T-helper 2 cell treated with Interferon-gamma antibody and Interleukin-4, amounts not matched to agents 5 μg/mL and 100 μg/mL, for 36 hours (primary cell): ENCODE data around the gene FGFBP3.

Experiments used
- DNase-seq: peaks from one replicate; pipeline ENCODE4 v3.0.0; 2021; ENCODE audit warnings: low spot score
- H3K27ac Mint-ChIP-seq: one replicate; pipeline ENCODE4 v1.8.0; 2021; ENCODE audit warnings: mild to moderate bottlenecking, mixed read lengths
- H3K27me3 Mint-ChIP-seq: one replicate; pipeline ENCODE4 v1.8.0; 2021; ENCODE audit warnings: low read depth, mixed read lengths
- H3K36me3 Mint-ChIP-seq: one replicate; pipeline ENCODE4 v1.8.0; 2021; ENCODE audit warnings: low read depth, mixed read lengths
- H3K4me1 Mint-ChIP-seq: one replicate; pipeline ENCODE4 v1.8.0; 2021; ENCODE audit warnings: low read depth, mixed read lengths
- H3K4me3 Mint-ChIP-seq: one replicate; pipeline ENCODE4 v1.8.0; 2022; ENCODE audit warnings: mild to moderate bottlenecking, moderate library complexity, mixed read lengths
- H3K9me3 Mint-ChIP-seq: one replicate; pipeline ENCODE4 v1.8.0; 2021; ENCODE audit warnings: mixed read lengths

Gene FGFBP3

GRCh38 chr10:91909117-91909677 lies at the start of gene FGFBP3:
Gene FGFBP3, minus strand, starts transcription at chr10:91909486. Its CDS starts 517 bp downstream, at chr10:91908969.
- Mint-ChIP-seq H3K4me3 (peak within 1 kb of the TSS; percentile 82), H3K36me3 (peaks cover 3% of the 10 kb centered on the region), H3K9me3 (no peaks in the 10 kb centered on the region), H3K4me1 (peaks cover 21% of the 10 kb centered on the region), H3K27me3 (peaks cover 13% of the 10 kb centered on the region), H3K27ac (peak within 1 kb of the TSS; percentile 78)
- DNase-seq, result peak; percentile 20

GRCh38 chr10:91957091-91957490 lies 47.8 kb upstream of the FGFBP3 start:
- H3K27ac Mint-ChIP-seq, result no peak overlapping the region
- H3K4me3 Mint-ChIP-seq, result no peak overlapping the region
- H3K27me3 Mint-ChIP-seq, result no peaks in the 10 kb centered on the region
- H3K4me1 Mint-ChIP-seq, result peaks cover 3% of the 10 kb centered on the region
- no peaks in the 10 kb centered on the region for H3K9me3 Mint-ChIP-seq
- DNase-seq, result no peak
- peaks cover 41% of the 10 kb centered on the region for H3K36me3 Mint-ChIP-seq

GRCh38 chr10:91955114-91955513 lies 45.8 kb upstream of the FGFBP3 start:
- peaks cover 43% of the 10 kb centered on the region for H3K36me3 Mint-ChIP-seq
- DNase-seq, result no peak
- no peak overlapping the region for H3K27ac Mint-ChIP-seq
- H3K27me3 Mint-ChIP-seq, result no peaks in the 10 kb centered on the region
- H3K9me3 Mint-ChIP-seq, result no peaks in the 10 kb centered on the region
- no peaks in the 10 kb centered on the region for H3K4me1 Mint-ChIP-seq
- no peak overlapping the region for H3K4me3 Mint-ChIP-seq

GRCh38 chr10:91953600-91954160 lies 44.4 kb upstream of the FGFBP3 start:
- H3K27ac Mint-ChIP-seq, result no peak overlapping the region
- H3K9me3 Mint-ChIP-seq, result no peaks in the 10 kb centered on the region
- no peak for DNase-seq
- no peak overlapping the region for H3K4me3 Mint-ChIP-seq
- H3K27me3 Mint-ChIP-seq, result no peaks in the 10 kb centered on the region
- no peaks in the 10 kb centered on the region for H3K4me1 Mint-ChIP-seq
- peaks cover 36% of the 10 kb centered on the region for H3K36me3 Mint-ChIP-seq

- peak overlapping the region; percentile 72 for H3K27ac Mint-ChIP-seq
- H3K4me3 Mint-ChIP-seq, result peak overlapping the region; percentile 39
- peak; percentile 47 for DNase-seq
- peaks cover 38% of the 10 kb centered on the region for H3K36me3 Mint-ChIP-seq
- H3K9me3 Mint-ChIP-seq, result no peaks in the 10 kb centered on the region
- H3K4me1 Mint-ChIP-seq, result peaks cover 15% of the 10 kb centered on the region
- no peaks in the 10 kb centered on the region for H3K27me3 Mint-ChIP-seq
Observed at GRCh38 chr10:91944880-91945630, 35.8 kb upstream of the FGFBP3 start.

DNA sequence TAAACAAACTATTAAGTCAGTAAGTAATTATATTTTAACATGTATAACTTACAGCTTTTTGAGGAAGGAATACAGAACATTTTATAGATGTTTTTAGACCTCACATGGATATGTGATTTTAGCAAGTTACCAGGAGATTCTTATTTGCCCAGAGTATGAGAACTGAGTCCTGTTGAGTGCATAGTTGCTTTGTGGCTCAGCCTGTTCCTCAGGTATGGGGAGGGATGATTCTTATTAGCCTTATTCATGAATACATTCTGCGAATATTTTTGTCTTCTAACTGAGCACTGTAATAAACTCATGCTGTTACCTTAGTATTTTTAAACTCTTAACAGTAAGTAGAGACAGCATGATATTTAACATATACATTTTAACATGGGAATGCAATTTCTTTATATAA lies 32.1 kb upstream of the FGFBP3 start:
- H3K4me1 Mint-ChIP-seq, result peaks cover 19% of the 10 kb centered on the region
- H3K36me3 Mint-ChIP-seq, result peaks cover 44% of the 10 kb centered on the region
- H3K27ac Mint-ChIP-seq, result no peak overlapping the region
- H3K4me3 Mint-ChIP-seq, result no peak overlapping the region
- H3K9me3 Mint-ChIP-seq, result no peaks in the 10 kb centered on the region
- H3K27me3 Mint-ChIP-seq, result no peaks in the 10 kb centered on the region
- no peak for DNase-seq

DNA sequence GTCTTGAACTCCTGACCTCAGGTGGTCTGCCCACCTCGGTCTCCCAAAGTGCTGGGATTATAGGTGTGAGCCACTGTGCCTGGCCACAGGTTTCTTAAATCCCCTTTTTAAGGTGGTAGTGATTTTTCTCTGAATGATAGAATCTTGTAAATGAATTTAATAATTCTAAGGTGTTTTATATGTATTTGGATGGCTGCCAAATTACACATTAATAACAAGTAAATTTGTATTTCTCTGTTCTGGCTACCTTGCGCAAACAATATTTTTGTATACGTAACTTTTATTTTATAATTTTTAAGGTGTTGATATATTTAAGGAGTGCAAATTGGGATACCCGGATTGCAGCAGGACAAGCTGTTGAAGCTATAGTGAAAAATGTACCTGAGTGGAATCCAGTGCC lies 30.4 kb upstream of the FGFBP3 start:
- Mint-ChIP-seq H3K27ac (no peak overlapping the region), H3K4me3 (no peak overlapping the region), H3K4me1 (peaks cover 11% of the 10 kb centered on the region), H3K36me3 (peaks cover 45% of the 10 kb centered on the region), H3K9me3 (no peaks in the 10 kb centered on the region), H3K27me3 (no peaks in the 10 kb centered on the region)
- DNase-seq, result no peak

- H3K4me3 Mint-ChIP-seq, result no peak overlapping the region
Observed at GRCh38 chr10:91935886-91936285, 26.6 kb upstream of the FGFBP3 start.

DNA sequence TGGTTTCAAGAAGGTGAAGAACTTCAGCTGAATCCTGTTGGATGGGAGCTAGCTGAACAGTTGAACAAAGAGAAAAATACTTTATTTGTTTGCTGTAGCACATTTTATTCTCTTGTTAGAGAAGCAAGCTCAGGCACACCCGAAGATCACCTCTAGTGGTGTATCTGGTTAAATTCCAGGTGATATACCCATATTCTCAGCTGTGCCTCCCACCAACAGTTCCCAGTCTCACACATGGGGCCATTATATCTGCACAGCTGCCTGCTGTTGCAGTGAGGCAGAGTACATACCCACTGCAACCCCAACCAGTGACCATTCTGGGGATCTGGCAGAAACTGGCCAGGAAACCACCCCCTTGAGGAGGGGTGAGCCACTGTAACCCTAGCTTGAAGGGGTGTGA lies 23.5 kb upstream of the FGFBP3 start:
- H3K27me3 Mint-ChIP-seq, result no peaks in the 10 kb centered on the region
- H3K4me3 Mint-ChIP-seq, result no peak overlapping the region
- H3K36me3 Mint-ChIP-seq, result peaks cover 46% of the 10 kb centered on the region
- H3K27ac Mint-ChIP-seq, result no peak overlapping the region
- H3K4me1 Mint-ChIP-seq, result peaks cover 18% of the 10 kb centered on the region
- H3K9me3 Mint-ChIP-seq, result no peaks in the 10 kb centered on the region
- no peak for DNase-seq

More at GRCh38 chr10:91935886-91936285, 26.6 kb upstream of the FGFBP3 start:
- Mint-ChIP-seq H3K36me3 (peaks cover 52% of the 10 kb centered on the region), H3K27ac (no peak overlapping the region), H3K9me3 (no peaks in the 10 kb centered on the region), H3K27me3 (no peaks in the 10 kb centered on the region), H3K4me1 (peaks cover 21% of the 10 kb centered on the region)
- DNase-seq, result no peak

DNA sequence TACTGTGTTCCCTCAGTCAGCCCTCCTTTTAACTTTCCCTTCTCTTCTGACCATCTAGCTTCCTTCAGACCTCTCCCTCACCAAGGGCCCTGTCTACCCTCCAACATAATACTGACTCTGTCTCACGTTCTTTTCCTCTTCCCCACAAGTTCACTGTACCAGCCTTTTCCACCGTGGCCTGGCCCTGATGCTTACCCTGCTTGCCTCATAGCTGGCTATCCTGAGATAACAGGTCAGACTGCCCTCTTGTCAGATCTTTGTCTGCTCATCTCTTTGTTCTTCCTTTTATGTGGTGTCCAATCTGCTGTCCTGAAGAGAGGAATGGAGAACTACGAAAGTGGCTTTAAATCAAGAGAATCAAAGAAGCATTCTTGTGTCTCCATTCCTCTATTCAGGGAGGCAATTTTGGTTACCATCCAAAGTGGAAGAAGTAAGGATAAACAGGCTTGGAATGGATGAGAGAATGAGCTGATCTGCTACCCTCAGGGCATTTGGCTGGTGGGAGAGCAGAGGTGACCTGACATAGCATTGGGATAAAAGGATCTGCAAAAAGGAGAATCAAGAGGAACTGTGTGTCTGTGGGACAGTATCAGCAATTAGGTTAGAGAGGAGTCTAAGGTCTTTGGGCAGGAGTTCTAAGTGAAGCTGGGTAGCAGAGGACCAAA lies 22.4 kb upstream of the FGFBP3 start:
- Mint-ChIP-seq H3K36me3 (peaks cover 41% of the 10 kb centered on the region), H3K27ac (no peak overlapping the region), H3K27me3 (no peaks in the 10 kb centered on the region), H3K4me1 (peaks cover 21% of the 10 kb centered on the region), H3K9me3 (no peaks in the 10 kb centered on the region), H3K4me3 (no peak overlapping the region)
- DNase-seq, result no peak

- Mint-ChIP-seq H3K36me3 (peaks cover 39% of the 10 kb centered on the region), H3K27me3 (no peaks in the 10 kb centered on the region), H3K4me3 (no peak overlapping the region), H3K9me3 (no peaks in the 10 kb centered on the region), H3K4me1 (peaks cover 27% of the 10 kb centered on the region), H3K27ac (no peak overlapping the region)
- no peak for DNase-seq
Observed at GRCh38 chr10:91930939-91931338, 21.7 kb upstream of the FGFBP3 start.

GRCh38 chr10:91925022-91925320 lies 15.7 kb upstream of the FGFBP3 start:
- DNase-seq, result no peak
- Mint-ChIP-seq H3K27ac (no peak overlapping the region), H3K36me3 (peaks cover 15% of the 10 kb centered on the region), H3K4me3 (peak overlapping the region; percentile 87), H3K4me1 (peaks cover 21% of the 10 kb centered on the region), H3K27me3 (no peaks in the 10 kb centered on the region), H3K9me3 (no peaks in the 10 kb centered on the region)

- peak overlapping the region; percentile 87 for H3K4me3 Mint-ChIP-seq
- no peaks in the 10 kb centered on the region for H3K9me3 Mint-ChIP-seq
- peak overlapping the region; percentile 98 for H3K27ac Mint-ChIP-seq
- H3K36me3 Mint-ChIP-seq, result peaks cover 15% of the 10 kb centered on the region
- no peaks in the 10 kb centered on the region for H3K27me3 Mint-ChIP-seq
- no peak for DNase-seq
- H3K4me1 Mint-ChIP-seq, result peaks cover 21% of the 10 kb centered on the region
Observed at GRCh38 chr10:91924212-91925021, 15.1 kb upstream of the FGFBP3 start.
